Measurements from ENCODE around the gene C16orf95.

DNA sequence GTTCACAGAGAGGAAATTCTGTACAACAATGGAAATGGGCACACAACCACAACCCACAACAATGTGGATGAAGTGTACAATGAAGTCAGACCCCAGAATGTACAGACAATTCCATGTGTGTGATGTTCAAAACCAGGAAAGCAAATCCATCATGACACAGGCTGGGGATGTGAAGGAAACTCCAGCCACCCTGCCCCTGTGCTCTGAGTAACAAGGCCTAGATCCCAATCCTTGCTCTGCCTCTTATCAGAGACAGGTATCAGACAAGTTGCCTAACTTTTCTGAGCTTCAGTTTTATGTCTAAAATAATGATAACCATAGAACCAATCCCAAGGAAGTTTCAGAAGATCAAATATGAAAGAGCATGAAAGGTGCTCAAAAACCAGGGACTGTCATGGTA is 1.8 kb upstream of the C16orf95 start:
- no peak for TF ChIP-seq CTCF (IDR thresholded peaks at IDR 0.05)
- no peak for TF ChIP-seq POLR2A (IDR thresholded peaks at IDR 0.05)
